SIG-M5 treated with dmso at 0.1 percent for 504 hours (cell line): ENCODE data around the gene CNTNAP1.
A peak's percentile ranks its signal among the peaks of the same experiment; 100 is the strongest.

Experiments
- DNase-seq: peaks from one replicate; lab custom pipeline; 2025; ENCODE audit not compliant: unreplicated experiment; lab: John Stamatoyannopoulos, UW

CNTNAP1 gene

GRCh38 chr17:42684929-42685556 lies 2.7 kb downstream of the CNTNAP1 start:
- no peak for DNase-seq

GRCh38 chr17:42685831-42686230 lies 3.5 kb downstream of the CNTNAP1 start:
- DNase-seq: no peak

- no peak for DNase-seq
These were observed 4.3 kb downstream of the CNTNAP1 start for GRCh38 chr17:42686520-42687128.

- no peak for DNase-seq
These were observed 5.5 kb downstream of the CNTNAP1 start for GRCh38 chr17:42687707-42688320.

- no peak for DNase-seq
These were observed 8.3 kb downstream of the CNTNAP1 start for GRCh38 chr17:42690596-42690995.

GRCh38 chr17:42691021-42691545 lies 8.8 kb downstream of the CNTNAP1 start:
- no peak for DNase-seq

- DNase-seq: no peak
These were observed 10.2 kb downstream of the CNTNAP1 start for GRCh38 chr17:42692489-42692888.

GRCh38 chr17:42694524-42694923 lies 12.2 kb downstream of the CNTNAP1 start:
- DNase-seq: no peak

- no peak for DNase-seq
These were observed 13.2 kb downstream of the CNTNAP1 start for GRCh38 chr17:42695500-42695899.

- DNase-seq: no peak
These were observed 14.9 kb downstream of the CNTNAP1 start for GRCh38 chr17:42697108-42697811.

GRCh38 chr17:42698736-42699414 lies 16.5 kb downstream of the CNTNAP1 start:
- no peak for DNase-seq

GRCh38 chr17:42699415-42699740 lies 17.0 kb downstream of the CNTNAP1 start:
- DNase-seq: no peak

GRCh38 chr17:42700586-42701289 lies 18.4 kb downstream of the CNTNAP1 start:
- DNase-seq: no peak

- DNase-seq: no peak
These were observed 20.1 kb downstream of the CNTNAP1 start for GRCh38 chr17:42702446-42702845.

GRCh38 chr17:42704490-42704836 lies 22.1 kb downstream of the CNTNAP1 start:
- DNase-seq: no peak

- no peak for DNase-seq
These were observed 22.6 kb downstream of the CNTNAP1 start for GRCh38 chr17:42704837-42705494.

GRCh38 chr17:42706732-42707131 lies 24.4 kb downstream of the CNTNAP1 start:
- no peak for DNase-seq

- DNase-seq: no peak
These were observed 26.3 kb downstream of the CNTNAP1 start for GRCh38 chr17:42708588-42708987.

GRCh38 chr17:42709561-42709960 lies 27.2 kb downstream of the CNTNAP1 start:
- no peak for DNase-seq

- peak; percentile 65 for DNase-seq
These were observed 38.8 kb downstream of the CNTNAP1 start for GRCh38 chr17:42720996-42721583.
